Fibroblast of villous mesenchyme (primary cell): ENCODE measurements around the gene TMEM126A. TPM values are rescaled to one million over a fixed set of nuclear protein-coding genes. Genes with fewer than 3 reads are reported as not detected.

Experiments used
- DNase-seq: peaks from one replicate; pipeline ENCODE4 v3.0.0-alpha.2; 2010; ENCODE audit warnings: low read depth
- H3K4me3 ChIP-seq: 2 replicates; pipeline ENCODE4 v1.5.1; 2011; ENCODE audit warnings: low read depth, mild to moderate bottlenecking, low read length
- CTCF ChIP-seq: IDR thresholded peaks from 2 replicates; pipeline ENCODE4 v1.5.1; 2012; ENCODE audit warnings: low read depth, mild to moderate bottlenecking, low read length; ENCODE audit not compliant: insufficient read depth
- total RNA-seq: library from RNA; depleted of rRNA; stranded (reverse); fragments of >200 nt; gene quantifications from 2 replicates; pipeline ENCODE4 v1.2.3, GENCODE V29; 2012

TMEM126A gene
- total RNA-seq, 1 donor: 46.6 TPM

DNA sequence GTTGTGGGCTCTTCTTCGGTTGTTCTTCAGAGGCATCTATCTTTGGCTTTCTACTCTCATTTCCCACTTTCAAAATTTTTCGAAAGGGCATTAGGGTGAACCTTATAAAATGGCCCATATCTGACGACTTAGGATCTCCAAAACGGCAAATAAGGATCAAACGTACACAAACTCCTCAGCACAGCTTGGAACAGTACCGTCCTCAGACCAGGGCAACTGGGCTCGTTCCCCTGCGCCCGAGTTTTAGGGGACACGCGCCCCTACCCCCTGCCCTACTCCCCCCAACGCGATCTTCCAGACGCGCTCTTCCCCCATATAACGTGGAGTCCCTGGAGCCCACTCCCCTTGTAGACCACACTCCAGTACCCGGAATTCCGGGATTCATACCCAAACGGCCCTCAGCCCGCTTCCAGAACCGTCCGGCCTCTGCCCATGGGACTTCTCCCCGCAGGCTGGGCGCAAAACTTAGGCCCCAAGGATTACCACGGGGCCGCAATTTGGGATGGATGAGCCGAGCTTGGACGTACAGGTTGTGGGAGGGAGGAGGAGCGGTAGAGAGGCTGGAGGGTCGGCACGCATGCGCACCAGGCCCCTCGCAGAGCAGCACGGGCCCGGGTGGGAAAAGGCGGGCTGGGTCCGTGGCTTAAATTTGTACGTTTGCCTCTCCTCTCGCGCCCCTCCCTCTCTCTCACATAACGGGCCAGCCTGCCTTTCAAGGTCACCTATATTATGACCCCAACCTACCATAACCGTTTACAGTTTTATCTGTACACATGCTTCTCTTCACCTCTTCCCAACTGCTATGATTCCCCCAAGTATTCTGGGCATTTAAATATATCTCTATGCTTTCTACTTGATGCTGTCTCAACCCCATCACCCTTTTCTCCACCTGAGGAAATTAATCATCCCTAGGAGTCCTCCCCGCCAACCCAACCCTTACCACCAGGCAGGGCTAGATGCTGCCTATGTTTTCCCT is 34.9 kb downstream of the TMEM126A start:
- peak; percentile 47 for DNase-seq
- peak overlapping the region; percentile 75 for H3K4me3 ChIP-seq
- TF ChIP-seq CTCF: no peak

DNA sequence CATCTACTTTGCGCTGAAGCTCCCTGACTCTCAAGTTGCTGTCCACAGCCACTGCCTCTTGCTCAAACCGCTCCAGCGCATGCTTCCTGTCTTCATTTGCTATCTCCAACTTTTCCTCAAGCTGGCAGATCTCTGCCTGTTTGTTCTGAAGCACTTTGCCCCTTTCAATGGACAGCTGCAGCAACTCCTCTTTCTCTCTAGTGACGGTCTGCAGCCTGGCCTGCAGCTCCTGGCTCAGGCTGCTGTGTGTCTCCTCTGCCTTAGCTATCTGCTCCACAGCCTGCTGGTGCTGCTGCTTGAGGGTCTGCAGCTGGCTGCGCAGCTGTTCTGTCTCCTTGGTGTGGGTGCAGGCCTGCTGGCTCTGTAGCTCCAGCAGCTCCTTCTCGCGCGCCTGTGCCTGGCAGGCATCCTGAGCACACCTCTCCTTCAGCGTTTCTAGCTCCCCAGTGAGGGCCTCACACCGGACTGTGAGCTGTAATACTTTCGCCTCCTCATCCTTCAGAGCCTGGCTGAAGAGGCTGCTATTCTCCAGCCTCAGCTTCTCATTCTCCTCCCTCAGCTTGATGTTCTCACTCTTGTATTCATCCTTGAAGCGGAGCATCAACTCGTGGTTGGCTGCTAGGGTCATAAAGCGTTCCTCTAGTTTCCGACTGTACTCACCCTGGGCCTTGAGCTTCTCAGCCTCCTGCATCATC is 37.5 kb downstream of the TMEM126A start:
- TF ChIP-seq CTCF: no peak
- peak; percentile 73 for DNase-seq
- peak overlapping the region; percentile 58 for H3K4me3 ChIP-seq

GRCh38 chr11:85685820-85686459 is 38.2 kb downstream of the TMEM126A start, which contains the start of gene CCDC89:
Gene CCDC89, minus strand, starts transcription at chr11:85686195. Its CDS starts 65 bp downstream, at chr11:85686130.
- no peak for TF ChIP-seq CTCF

GRCh38 chr11:85694385-85694980 is 46.7 kb downstream of the TMEM126A start:
- peak; percentile 62 for DNase-seq
- TF ChIP-seq CTCF: peak; percentile 60
- no peak overlapping the region for H3K4me3 ChIP-seq

More at GRCh38 chr11:85685820-85686459, 38.2 kb downstream of the TMEM126A start, which contains the start of gene CCDC89:
- peak; percentile 98 for DNase-seq
- H3K4me3 ChIP-seq: peak within 1 kb of the TSS; percentile 58

GRCh38 chr11:85695546-85695945 is 47.8 kb downstream of the TMEM126A start:
- TF ChIP-seq CTCF: no peak
- no peak overlapping the region for H3K4me3 ChIP-seq
- DNase-seq: no peak

DNA sequence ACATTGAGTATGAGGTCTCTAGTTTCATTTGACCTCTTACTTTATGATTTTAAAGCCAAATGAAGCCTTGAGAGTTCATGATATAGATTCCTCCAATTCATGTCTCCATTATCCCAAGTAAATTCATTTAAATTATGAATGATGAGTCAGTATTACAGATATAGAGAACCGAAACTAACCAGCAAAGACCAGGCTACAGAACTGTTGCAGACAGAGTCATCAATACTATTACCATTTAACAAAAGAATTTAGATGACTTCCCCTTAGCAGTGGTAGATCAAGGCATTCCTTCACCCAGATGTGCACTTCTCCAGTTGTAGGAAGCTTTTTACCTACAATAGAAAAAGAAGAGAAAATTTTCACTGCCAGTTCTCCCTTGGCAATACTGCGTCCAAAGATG is 50.0 kb downstream of the TMEM126A start:
- no peak for TF ChIP-seq CTCF
- H3K4me3 ChIP-seq: no peak overlapping the region
- DNase-seq: no peak
